HG03097 (cell line): ENCODE results near the gene NR3C2.
"Not testable (repeated sequence)": the region's sequence is repeated elsewhere in the genome, so short reads cannot be mapped to it uniquely, and the experiment has no call there.

Experiments
- ATAC-seq: cut with Tn5 transposase; IDR thresholded peaks from one replicate; pipeline ENCODE4 v1.9.1; 2021; ENCODE audit not compliant: unreplicated experiment, low FRiP score

Gene NR3C2

GRCh38 chr4:148089624-148090023, 352.6 kb downstream of the NR3C2 start:
- no peak for ATAC-seq

- ATAC-seq, result not testable (repeated sequence)
Observed at GRCh38 chr4:148083073-148083472, 359.1 kb downstream of the NR3C2 start.

- ATAC-seq, result no peak
Observed at GRCh38 chr4:148081745-148082144, 360.5 kb downstream of the NR3C2 start.

- no peak for ATAC-seq
Observed at GRCh38 chr4:148081267-148081666, 360.9 kb downstream of the NR3C2 start.

GRCh38 chr4:148079961-148080360, 362.3 kb downstream of the NR3C2 start:
- no peak for ATAC-seq

GRCh38 chr4:148078061-148078460, 364.2 kb downstream of the NR3C2 start:
- ATAC-seq, result no peak

GRCh38 chr4:148077581-148077980, 364.6 kb downstream of the NR3C2 start:
- no peak for ATAC-seq

GRCh38 chr4:148076964-148077363, 365.2 kb downstream of the NR3C2 start:
- ATAC-seq, result no peak

GRCh38 chr4:148075438-148075837, 366.8 kb downstream of the NR3C2 start:
- no peak for ATAC-seq

GRCh38 chr4:148074462-148074861, 367.8 kb downstream of the NR3C2 start:
- no peak for ATAC-seq

- no peak for ATAC-seq
Observed at GRCh38 chr4:148073349-148073748, 368.9 kb downstream of the NR3C2 start.

- ATAC-seq, result no peak
Observed at GRCh38 chr4:148072789-148073188, 369.4 kb downstream of the NR3C2 start.

- ATAC-seq, result no peak
Observed at GRCh38 chr4:148071009-148071408, 371.2 kb downstream of the NR3C2 start.

GRCh38 chr4:148069895-148070178, 372.4 kb downstream of the NR3C2 start:
- ATAC-seq, result no peak

GRCh38 chr4:148069086-148069894, 372.9 kb downstream of the NR3C2 start:
- ATAC-seq, result no peak

- ATAC-seq, result no peak
Observed at GRCh38 chr4:148068065-148068911, 373.9 kb downstream of the NR3C2 start.

- ATAC-seq, result no peak
Observed at GRCh38 chr4:148067301-148067916, 374.8 kb downstream of the NR3C2 start.

GRCh38 chr4:148065075-148065474, 377.1 kb downstream of the NR3C2 start:
- ATAC-seq, result no peak

- ATAC-seq, result no peak
Observed at GRCh38 chr4:148064451-148064850, 377.8 kb downstream of the NR3C2 start.

- ATAC-seq, result no peak
Observed at GRCh38 chr4:148062301-148062950, 379.8 kb downstream of the NR3C2 start.

GRCh38 chr4:148061795-148062194, 380.4 kb downstream of the NR3C2 start:
- no peak for ATAC-seq
